IMR-90 (cell line): ENCODE data around the gene HSD17B11. TPM values are rescaled to one million over a fixed set of nuclear protein-coding genes. Genes with fewer than 3 reads are reported as not detected.

Experiments
- ATAC-seq: fragments of 200-7000 bp; cut with Tn5 transposase; 2 replicates; pipeline ENCODE4 v1.9.1; 2020; ENCODE audit warnings: low read depth, mild to moderate bottlenecking, moderate library complexity
- BruUV-seq: library from RNA; stranded (reverse); fragments of 400-500 nt; replicated peaks from 2 replicates; lab custom pipeline; 2021; lab: Mats Ljungman, UMichigan
- CTCF ChIA-PET: fragments of 300-600 bp; formaldehyde crosslinking; extraction: SDS; loops from one replicate; lab custom pipeline; 2021; ENCODE audit warnings: antibody characterized with exemption; lab: Yijun Ruan, JAX
- POLR2A ChIA-PET: fragments of 300-600 bp; sonication (Branson Sonifier 250); formaldehyde crosslinking; loops from one replicate; lab custom pipeline; 2022; ENCODE audit warnings: antibody characterized with exemption; ENCODE audit not compliant: unreplicated experiment; lab: Charles Lee
- DNase-seq: peaks from one replicate; pipeline ENCODE4 v3.0.0; 2013
- H2AFZ ChIP-seq: replicated peaks from 2 replicates; pipeline ENCODE3; 2013; ENCODE audit warnings: low read length, mild to moderate bottlenecking; ENCODE audit not compliant: poor library complexity
- H2AK5ac ChIP-seq: 2 replicates; pipeline ENCODE4 v1.6.1; 2013; ENCODE audit warnings: low read depth, low read length, inconsistent platforms
- H2AK9ac ChIP-seq: replicated peaks from 2 replicates; pipeline ENCODE3; 2013; ENCODE audit warnings: mild to moderate bottlenecking, low read depth, low read length, moderate library complexity; ENCODE audit not compliant: poor library complexity
- H2BK120ac ChIP-seq: 2 replicates; pipeline ENCODE4 v1.6.1; 2013; ENCODE audit warnings: low read depth, low read length, inconsistent platforms
- H2BK15ac ChIP-seq: 3 replicates; pipeline ENCODE4 v1.6.1; 2013; ENCODE audit warnings: low read depth, low read length, inconsistent platforms
- H2BK20ac ChIP-seq: 2 replicates; pipeline ENCODE4 v1.6.1; 2013; ENCODE audit warnings: low read depth, mild to moderate bottlenecking, inconsistent platforms, low read length, moderate library complexity
- H2BK5ac ChIP-seq: 2 replicates; pipeline ENCODE4 v1.6.1; 2013; ENCODE audit warnings: mild to moderate bottlenecking, low read depth, low read length, inconsistent platforms; ENCODE audit not compliant: poor library complexity, severe bottlenecking
- H3K14ac ChIP-seq: replicated peaks from 2 replicates; pipeline ENCODE4 v1.6.1; 2013; ENCODE audit warnings: low read depth, low read length, inconsistent platforms
- H3K18ac ChIP-seq: 2 replicates; pipeline ENCODE4 v1.6.1; 2013; ENCODE audit warnings: low read depth, low read length, control low read depth
- H3K23ac ChIP-seq: 2 replicates; pipeline ENCODE4 v1.6.1; 2013; ENCODE audit warnings: low read depth, low read length, inconsistent platforms
- H3K27ac ChIP-seq: 2 replicates; pipeline ENCODE4 v1.5.1; 2013; ENCODE audit warnings: mild to moderate bottlenecking, control low read depth, low read length; ENCODE audit not compliant: insufficient read depth
- H3K27me3 ChIP-seq: 2 replicates; pipeline ENCODE4 v1.6.1; 2013; ENCODE audit warnings: low read length; ENCODE audit not compliant: control insufficient read depth, insufficient read depth
- H3K36me3 ChIP-seq: 2 replicates; pipeline ENCODE4 v1.6.1; 2013; ENCODE audit warnings: low read length, mixed read lengths; ENCODE audit not compliant: control insufficient read depth, insufficient read depth
- H3K4ac ChIP-seq: 2 replicates; pipeline ENCODE4 v1.6.1; 2013; ENCODE audit warnings: low read depth, low read length, inconsistent platforms
- H3K4me1 ChIP-seq: 2 replicates; pipeline ENCODE4 v1.6.1; 2013; ENCODE audit warnings: low read length, mixed read lengths; ENCODE audit not compliant: control insufficient read depth, insufficient read depth
- H3K4me2 ChIP-seq: 2 replicates; pipeline ENCODE4 v1.6.1; 2013; ENCODE audit warnings: low read depth, mild to moderate bottlenecking, control low read depth, low read length, moderate library complexity
- H3K4me3 ChIP-seq: 2 replicates; pipeline ENCODE4 v1.5.1; 2013; ENCODE audit warnings: low read depth, mild to moderate bottlenecking, control low read depth, low read length, moderate library complexity; ENCODE audit not compliant: insufficient read depth
- H3K56ac ChIP-seq: 2 replicates; pipeline ENCODE4 v1.6.1; 2013; ENCODE audit warnings: low read length, inconsistent platforms; ENCODE audit not compliant: insufficient read depth; ENCODE audit errors: extremely low read depth
- H3K79me1 ChIP-seq, 2 experiments: 2 replicates each; pipeline ENCODE4 v1.6.1; 2013; ENCODE audit warnings: low read length in 2 of 2, inconsistent platforms in 1 of 2, low read depth in 1 of 2
- H3K9ac ChIP-seq: 2 replicates; pipeline ENCODE4 v1.6.1; 2013; ENCODE audit warnings: low read depth, low read length, control low read depth
- H3K9me1 ChIP-seq: 2 replicates; pipeline ENCODE4 v1.6.1; 2013; ENCODE audit warnings: low read length, inconsistent platforms; ENCODE audit not compliant: insufficient read depth
- H3K9me3 ChIP-seq: 2 replicates; pipeline ENCODE4 v1.6.1; 2013; ENCODE audit warnings: low read length; ENCODE audit not compliant: control insufficient read depth, insufficient read depth
- H4K20me1 ChIP-seq: 2 replicates; pipeline ENCODE4 v1.6.1; 2013; ENCODE audit warnings: low read length, inconsistent platforms; ENCODE audit not compliant: insufficient read depth
- H4K5ac ChIP-seq: 2 replicates; pipeline ENCODE4 v1.6.1; 2013; ENCODE audit warnings: mild to moderate bottlenecking, low read depth, low read length, control low read depth
- H4K8ac ChIP-seq, 2 experiments: 2 replicates each; pipeline ENCODE4 v1.6.1; 2013; ENCODE audit warnings: low read depth in 2 of 2, low read length in 2 of 2, control low read depth in 1 of 2, inconsistent platforms in 1 of 2
- H4K91ac ChIP-seq: 2 replicates; pipeline ENCODE4 v1.6.1; 2013; ENCODE audit warnings: low read depth, low read length, inconsistent platforms; ENCODE audit not compliant: insufficient read depth
- BHLHE40 ChIP-seq: fragments of 150-350 bp; IDR thresholded peaks from 2 replicates; pipeline ENCODE4 v1.6.1; 2016; ENCODE audit warnings: mild to moderate bottlenecking, low read depth, low read length
- FOS ChIP-seq: fragments of 150-350 bp; IDR thresholded peaks from 2 replicates; pipeline ENCODE4 v1.6.1; 2016; ENCODE audit warnings: low read depth, low read length
- MXI1 ChIP-seq: IDR thresholded peaks from 2 replicates; pipeline ENCODE4 v1.6.1; 2012; ENCODE audit warnings: low read depth, mild to moderate bottlenecking, low read length, moderate library complexity, borderline replicate concordance
- NFE2L2 ChIP-seq: fragments of 150-350 bp; IDR thresholded peaks from 2 replicates; pipeline ENCODE4 v1.6.1; 2016; ENCODE audit warnings: low read depth, mild to moderate bottlenecking, low read length
- RAD21 ChIP-seq: IDR thresholded peaks from 2 replicates; pipeline ENCODE4 v1.6.1; 2012; ENCODE audit warnings: low read length, improper control_type of control experiment
- SMC3 ChIP-seq: fragments of 150-350 bp; IDR thresholded peaks from 2 replicates; pipeline ENCODE4 v1.6.1; 2016; ENCODE audit warnings: low read depth, mild to moderate bottlenecking, antibody characterized with exemption, low read length, moderate library complexity
- WGBS, 2 experiments: methylation state at CpG; one replicate each; pipeline versions ENCODE4 v1.1.5 to v1.1.7; 2013; ENCODE audit warnings: missing lambda C conversion rate in 2 of 2; ENCODE audit not compliant: insufficient read length in 1 of 2; ENCODE audit errors: extremely low coverage in 2 of 2; 5-methylcytosine and 5-hydroxymethylcytosine counted together
- dilution Hi-C: fragments of 300-500 bp; cut with HindIII; formaldehyde crosslinking; loops from one replicate; pipeline ENCODE4 v1.14.3; 2018; ENCODE audit warnings: low sequenced_read_pairs; ENCODE audit not compliant: unreplicated experiment
- in situ Hi-C: fragments of 300-500 bp; cut with MboI; formaldehyde crosslinking; loops from 3 replicates; pipeline ENCODE4 v1.14.3; 2019; ENCODE audit warnings: low sequenced_read_pairs, inconsistent platforms, mixed read lengths
- intact Hi-C: fragments of 100-400 bp; cut with micrococcal nuclease; formaldehyde crosslinking; loops from 2 replicates; pipeline ENCODE4 v1.10.0; 2022
- polyA plus RNA-seq, 3 experiments: library from polyadenylated mRNA; depleted of rRNA; stranded (reverse); fragments of >200 nt; gene quantifications; 2 replicates each; pipeline ENCODE4 v1.2.3, GENCODE V29; 2012; ENCODE audit warnings: low replicate concordance in 1 of 3
- total RNA-seq: library from RNA; depleted of rRNA; stranded (reverse); fragments of >200 nt; gene quantifications from 2 replicates; pipeline ENCODE4 v1.2.3, GENCODE V29; 2012
- TF ChIP-seq, protein P1 (sequence below): fragments of 150-350 bp; IDR thresholded peaks from 2 replicates; pipeline ENCODE4 v1.6.1; 2017; ENCODE audit warnings: mild to moderate bottlenecking, antibody characterized with exemption, low read length, low read depth
- TF ChIP-seq, protein P2 (sequence below): conservative IDR thresholded peaks from 2 replicates; pipeline ENCODE4 v1.5.1; 2012; ENCODE audit warnings: mild to moderate bottlenecking, low read depth, low read length, improper control_type of control experiment

HSD17B11 gene
- total and polyA plus RNA-seq, 2 of the 4 experiments (the other 2 are of a cell fraction), result 11.3 to 12.0 TPM

DNA sequence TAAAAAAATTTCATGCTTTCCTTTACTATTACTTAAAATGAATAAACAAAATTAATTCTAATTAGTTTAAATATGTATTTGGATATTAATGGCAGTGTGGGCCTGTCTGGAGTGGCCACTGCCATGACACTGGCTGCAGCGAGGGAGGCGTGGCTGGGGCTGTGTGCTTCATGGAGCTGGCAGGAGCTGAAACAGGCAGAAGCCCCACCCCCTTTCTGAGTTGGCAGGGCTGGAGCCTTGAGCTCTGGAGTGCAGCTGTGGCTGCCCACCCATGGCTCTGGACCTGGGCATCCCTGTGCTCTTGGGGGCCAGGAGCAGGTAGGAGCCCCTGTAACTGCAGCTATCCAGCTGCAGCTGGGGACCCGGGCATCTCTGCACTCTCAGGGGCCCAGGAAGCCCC, 8.2 kb upstream of the HSD17B11 start:
- intact Hi-C loops, result no loop called here
- H4K5ac ChIP-seq, result no peak overlapping the region
- no peaks in the 10 kb centered on the region for H3K79me1 ChIP-seq
- H3K36me3 ChIP-seq, result no peaks in the 10 kb centered on the region
- H4K91ac ChIP-seq, result no peak overlapping the region
- no peak overlapping the region for H2AFZ ChIP-seq
- TF ChIP-seq RAD21 (no peak), BHLHE40 (no peak), MXI1 (no peak), NFE2L2 (no peak), FOS (no peak), SMC3 (no peak)
- TF ChIP-seq, protein P1, sequence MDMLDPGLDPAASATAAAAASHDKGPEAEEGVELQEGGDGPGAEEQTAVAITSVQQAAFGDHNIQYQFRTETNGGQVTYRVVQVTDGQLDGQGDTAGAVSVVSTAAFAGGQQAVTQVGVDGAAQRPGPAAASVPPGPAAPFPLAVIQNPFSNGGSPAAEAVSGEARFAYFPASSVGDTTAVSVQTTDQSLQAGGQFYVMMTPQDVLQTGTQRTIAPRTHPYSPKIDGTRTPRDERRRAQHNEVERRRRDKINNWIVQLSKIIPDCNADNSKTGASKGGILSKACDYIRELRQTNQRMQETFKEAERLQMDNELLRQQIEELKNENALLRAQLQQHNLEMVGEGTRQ, result no peak
- TF ChIP-seq, protein P2, sequence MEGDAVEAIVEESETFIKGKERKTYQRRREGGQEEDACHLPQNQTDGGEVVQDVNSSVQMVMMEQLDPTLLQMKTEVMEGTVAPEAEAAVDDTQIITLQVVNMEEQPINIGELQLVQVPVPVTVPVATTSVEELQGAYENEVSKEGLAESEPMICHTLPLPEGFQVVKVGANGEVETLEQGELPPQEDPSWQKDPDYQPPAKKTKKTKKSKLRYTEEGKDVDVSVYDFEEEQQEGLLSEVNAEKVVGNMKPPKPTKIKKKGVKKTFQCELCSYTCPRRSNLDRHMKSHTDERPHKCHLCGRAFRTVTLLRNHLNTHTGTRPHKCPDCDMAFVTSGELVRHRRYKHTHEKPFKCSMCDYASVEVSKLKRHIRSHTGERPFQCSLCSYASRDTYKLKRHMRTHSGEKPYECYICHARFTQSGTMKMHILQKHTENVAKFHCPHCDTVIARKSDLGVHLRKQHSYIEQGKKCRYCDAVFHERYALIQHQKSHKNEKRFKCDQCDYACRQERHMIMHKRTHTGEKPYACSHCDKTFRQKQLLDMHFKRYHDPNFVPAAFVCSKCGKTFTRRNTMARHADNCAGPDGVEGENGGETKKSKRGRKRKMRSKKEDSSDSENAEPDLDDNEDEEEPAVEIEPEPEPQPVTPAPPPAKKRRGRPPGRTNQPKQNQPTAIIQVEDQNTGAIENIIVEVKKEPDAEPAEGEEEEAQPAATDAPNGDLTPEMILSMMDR, result no peak
- DNase-seq, result no peak
- H3K9me3 ChIP-seq, result peaks cover 3% of the 10 kb centered on the region; the same call in 1 of the 2 replicates
- H2BK5ac ChIP-seq, result no peak overlapping the region
- no peak overlapping the region for H2AK5ac ChIP-seq
- H4K20me1 ChIP-seq, result no peaks in the 10 kb centered on the region
- H3K9me1 ChIP-seq, result no peaks in the 10 kb centered on the region
- 71% methylated on average over 1 of the region's 3 CpGs; no CpG with 5 or more reads in 1 of the 2 experiments for WGBS, 2 experiments
- H2BK20ac ChIP-seq, result no peak overlapping the region
- no peak overlapping the region for H2AK9ac ChIP-seq
- H3K14ac ChIP-seq, result no peak overlapping the region
- no peak for ATAC-seq
- H3K18ac ChIP-seq, result no peak overlapping the region
- H3K56ac ChIP-seq, result no peak overlapping the region
- H3K4me2 ChIP-seq, result no peak overlapping the region
- H3K4ac ChIP-seq, result no peak overlapping the region
- BruUV-seq, result no TSS peak
- no peak overlapping the region for H4K8ac ChIP-seq
- no peaks in the 10 kb centered on the region for H3K4me1 ChIP-seq
- no peak overlapping the region for H3K9ac ChIP-seq
- no peaks in the 10 kb centered on the region; the same call in 1 of the 2 replicates for H3K27me3 ChIP-seq
- H2BK120ac ChIP-seq, result no peak overlapping the region
- H3K4me3 ChIP-seq, result no peak overlapping the region
- H3K27ac ChIP-seq, result no peak overlapping the region
- ChIA-PET POLR2A (no interaction called here), CTCF (interaction anchor here (1.5 kb wide), 1 partner anchor 23 kb away, joined by 4 read pairs; no protein-coding TSS in a partner anchor)
- dilution Hi-C loops, result no loop called here
- no peak overlapping the region for H2BK15ac ChIP-seq
- in situ Hi-C loops, result no loop called here
- H3K23ac ChIP-seq, result no peak overlapping the region
